Skeletal muscle satellite cell (primary cell): Measurements from ENCODE around the gene CCDC136.

Experiments used
- H3K27me3 ChIP-seq: 2 replicates; pipeline ENCODE4 v1.7.0; 2013; ENCODE audit warnings: low read length; ENCODE audit not compliant: control insufficient read depth, insufficient read depth
- H3K36me3 ChIP-seq: 2 replicates; pipeline ENCODE4 v1.7.0; 2013; ENCODE audit warnings: mild to moderate bottlenecking, control low read depth, low read length; ENCODE audit not compliant: insufficient read depth
- H3K4me1 ChIP-seq: 2 replicates; pipeline ENCODE4 v1.7.0; 2013; ENCODE audit warnings: low read length; ENCODE audit not compliant: control insufficient read depth, insufficient read depth
- H3K4me2 ChIP-seq: 2 replicates; pipeline ENCODE4 v1.7.0; 2013; ENCODE audit warnings: mild to moderate bottlenecking, low read length
- H3K4me3 ChIP-seq: 2 replicates; pipeline ENCODE4 v1.7.0; 2013; ENCODE audit warnings: low read length
- H3K9ac ChIP-seq: 2 replicates; pipeline ENCODE4 v1.7.0; 2013; ENCODE audit warnings: mild to moderate bottlenecking, low read depth, low read length, moderate library complexity
- H3K9me3 ChIP-seq: replicated peaks from 2 replicates; pipeline ENCODE4 v1.7.0; 2013; ENCODE audit warnings: mild to moderate bottlenecking, control low read depth, low read length

Gene CCDC136

DNA sequence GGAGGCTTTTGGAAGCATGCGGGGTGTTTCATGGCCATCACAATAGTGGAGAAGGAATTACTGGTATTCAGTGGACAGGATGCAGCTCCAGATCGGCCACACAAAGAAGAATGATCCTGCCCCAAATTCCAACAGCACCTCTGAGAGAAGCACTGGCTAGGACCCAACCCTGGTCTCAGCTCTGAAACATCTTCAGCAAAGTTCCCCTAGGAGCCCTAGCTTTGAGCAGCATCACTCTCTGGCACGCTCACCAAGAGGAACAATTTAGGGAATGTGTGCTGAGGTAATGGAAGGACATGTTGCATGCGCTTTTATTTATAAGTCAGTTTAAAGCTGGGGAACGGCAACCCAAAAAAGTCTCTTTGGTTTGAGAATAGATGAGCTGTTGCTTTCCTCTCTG is 10.6 kb upstream of the CCDC136 start:
- Histone ChIP-seq H3K36me3 (no peaks in the 10 kb centered on the region), H3K9me3 (peaks cover 3% of the 10 kb centered on the region), H3K27me3 (no peaks in the 10 kb centered on the region), H3K9ac (no peak overlapping the region), H3K4me2 (no peak overlapping the region), H3K4me1 (no peaks in the 10 kb centered on the region), H3K4me3 (no peak overlapping the region)

DNA sequence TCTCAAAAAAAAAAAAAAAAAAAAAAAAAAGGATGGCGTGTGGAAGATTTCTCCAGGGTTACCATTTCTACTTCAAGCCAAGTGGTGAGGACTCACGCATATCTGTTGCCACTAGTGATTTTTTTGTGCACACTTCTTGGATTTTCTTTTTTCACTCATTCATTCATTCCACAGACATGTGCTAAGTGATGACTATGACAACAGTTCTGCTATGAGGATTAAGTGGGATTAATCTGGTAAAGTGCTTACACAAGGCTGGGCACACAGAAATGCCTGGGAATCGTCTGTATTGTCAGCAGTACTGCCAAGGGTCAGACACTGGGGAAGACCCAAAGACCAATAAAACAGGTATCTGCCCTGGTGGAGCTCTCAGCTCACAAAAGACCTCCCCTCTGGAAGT is 9.9 kb upstream of the CCDC136 start:
- Histone ChIP-seq H3K4me2 (no peak overlapping the region), H3K27me3 (no peaks in the 10 kb centered on the region), H3K9ac (no peak overlapping the region), H3K36me3 (no peaks in the 10 kb centered on the region), H3K4me3 (no peak overlapping the region), H3K9me3 (peaks cover 3% of the 10 kb centered on the region), H3K4me1 (no peaks in the 10 kb centered on the region)

DNA sequence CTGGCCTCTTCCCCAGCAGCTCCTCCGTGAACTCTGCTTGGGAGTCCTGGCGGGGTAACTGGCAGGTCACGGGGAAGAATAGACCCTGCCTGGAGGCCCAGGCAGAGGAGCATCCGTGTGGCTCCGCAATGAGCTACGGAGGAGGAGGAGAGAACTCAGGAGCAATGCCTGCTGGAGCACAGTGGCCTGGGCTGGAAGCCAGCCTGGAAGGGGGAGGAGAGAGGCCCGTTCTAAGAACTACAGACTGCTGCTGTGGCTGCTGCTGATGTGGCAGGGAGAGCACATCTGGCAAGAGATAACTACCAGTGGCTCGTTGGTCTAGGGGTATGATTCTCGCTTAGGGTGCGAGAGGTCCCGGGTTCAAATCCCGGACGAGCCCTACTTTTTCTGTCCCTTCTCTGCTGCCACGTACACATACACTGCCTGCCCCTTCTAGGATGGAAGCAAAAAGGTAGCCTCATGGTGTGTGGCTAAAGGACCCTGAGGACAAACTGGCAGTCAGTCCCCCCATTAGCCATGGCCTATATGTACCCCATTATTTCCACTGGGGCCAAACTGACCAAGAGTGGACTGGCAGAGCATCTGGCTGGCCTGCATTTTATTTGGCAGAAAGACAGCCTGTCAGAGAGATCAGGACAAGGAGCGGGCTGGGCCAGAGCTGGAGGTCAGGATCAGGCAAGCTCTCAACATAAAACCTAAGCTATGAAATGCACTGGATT is 8.5 kb upstream of the CCDC136 start:
- Histone ChIP-seq H3K9ac (no peak overlapping the region), H3K27me3 (peaks cover 9% of the 10 kb centered on the region), H3K4me1 (no peaks in the 10 kb centered on the region), H3K9me3 (no peaks in the 10 kb centered on the region), H3K4me2 (peak overlapping the region; percentile 10), H3K36me3 (no peaks in the 10 kb centered on the region), H3K4me3 (no peak overlapping the region)

DNA sequence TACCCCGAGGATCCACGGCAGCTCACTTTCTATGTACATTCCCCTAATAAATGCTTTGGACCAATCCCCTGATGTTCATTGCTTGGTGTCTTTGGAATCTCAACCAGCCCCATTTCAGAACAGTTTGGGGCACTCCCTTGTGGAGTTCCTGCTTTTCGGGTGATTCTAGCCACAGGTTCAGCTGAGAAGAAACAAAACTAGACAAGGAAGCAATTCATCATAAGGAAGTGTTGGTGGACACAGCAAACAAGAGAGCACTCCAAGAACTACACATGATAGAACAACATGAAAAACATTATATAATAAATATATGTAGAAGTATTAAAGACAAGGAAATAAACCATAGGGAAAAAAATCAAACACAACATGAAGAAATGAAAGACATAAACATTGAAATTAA is 6.0 kb upstream of the CCDC136 start:
- H3K4me3 ChIP-seq, result no peak overlapping the region
- peaks cover 30% of the 10 kb centered on the region for H3K27me3 ChIP-seq
- H3K9me3 ChIP-seq, result no peaks in the 10 kb centered on the region
- no peaks in the 10 kb centered on the region for H3K4me1 ChIP-seq
- H3K4me2 ChIP-seq, result no peak overlapping the region
- H3K9ac ChIP-seq, result no peak overlapping the region
- no peaks in the 10 kb centered on the region for H3K36me3 ChIP-seq

DNA sequence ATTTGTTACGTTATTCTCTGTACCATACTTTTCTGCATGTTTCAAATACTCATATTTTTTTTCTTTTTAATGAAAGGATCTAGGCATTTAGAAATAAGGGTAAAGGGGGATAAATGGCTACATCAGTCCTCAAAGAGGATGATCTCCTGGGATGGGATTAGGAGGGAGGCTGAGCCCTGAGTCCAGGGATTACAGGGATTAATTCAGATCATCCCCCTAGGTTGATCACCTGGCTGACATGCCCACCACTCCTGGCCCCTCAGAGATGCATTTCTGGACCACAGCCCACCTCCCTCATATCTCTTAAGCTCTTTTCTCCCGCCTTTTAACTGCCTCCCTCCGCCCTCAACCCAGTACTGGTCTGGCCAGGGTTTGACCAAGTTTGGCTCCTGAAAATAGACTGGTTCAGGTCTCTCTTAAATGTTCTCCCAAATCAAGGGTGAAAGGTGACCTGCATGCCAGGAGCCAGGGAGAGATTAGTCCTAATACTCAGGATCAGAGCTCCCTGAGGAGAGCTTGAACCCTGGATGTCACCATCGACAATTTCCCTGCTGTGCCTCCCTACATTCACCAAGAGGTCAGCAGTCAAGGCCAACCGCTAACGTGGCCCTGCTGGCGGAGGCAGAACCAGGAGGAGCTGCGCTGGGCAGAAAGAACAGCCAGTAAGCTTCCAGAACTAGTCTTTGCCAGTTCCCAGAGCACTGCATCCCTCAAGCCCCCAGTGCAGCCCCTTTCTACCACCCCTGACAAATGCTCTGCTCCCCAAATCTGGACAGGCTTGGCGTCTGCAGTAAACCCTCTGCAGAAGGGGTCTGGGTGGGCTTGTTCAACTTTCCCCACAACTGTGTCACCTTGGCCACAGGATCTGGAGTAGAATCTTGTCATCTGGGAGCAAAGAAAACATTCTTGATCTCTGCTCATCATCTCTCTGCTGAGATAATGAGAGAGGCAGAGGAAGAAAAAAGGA is 3.0 kb upstream of the CCDC136 start:
- Histone ChIP-seq H3K9me3 (no peaks in the 10 kb centered on the region), H3K4me2 (no peak overlapping the region), H3K4me3 (no peak overlapping the region), H3K9ac (no peak overlapping the region), H3K4me1 (peaks cover 12% of the 10 kb centered on the region), H3K27me3 (peaks cover 30% of the 10 kb centered on the region), H3K36me3 (no peaks in the 10 kb centered on the region)

DNA sequence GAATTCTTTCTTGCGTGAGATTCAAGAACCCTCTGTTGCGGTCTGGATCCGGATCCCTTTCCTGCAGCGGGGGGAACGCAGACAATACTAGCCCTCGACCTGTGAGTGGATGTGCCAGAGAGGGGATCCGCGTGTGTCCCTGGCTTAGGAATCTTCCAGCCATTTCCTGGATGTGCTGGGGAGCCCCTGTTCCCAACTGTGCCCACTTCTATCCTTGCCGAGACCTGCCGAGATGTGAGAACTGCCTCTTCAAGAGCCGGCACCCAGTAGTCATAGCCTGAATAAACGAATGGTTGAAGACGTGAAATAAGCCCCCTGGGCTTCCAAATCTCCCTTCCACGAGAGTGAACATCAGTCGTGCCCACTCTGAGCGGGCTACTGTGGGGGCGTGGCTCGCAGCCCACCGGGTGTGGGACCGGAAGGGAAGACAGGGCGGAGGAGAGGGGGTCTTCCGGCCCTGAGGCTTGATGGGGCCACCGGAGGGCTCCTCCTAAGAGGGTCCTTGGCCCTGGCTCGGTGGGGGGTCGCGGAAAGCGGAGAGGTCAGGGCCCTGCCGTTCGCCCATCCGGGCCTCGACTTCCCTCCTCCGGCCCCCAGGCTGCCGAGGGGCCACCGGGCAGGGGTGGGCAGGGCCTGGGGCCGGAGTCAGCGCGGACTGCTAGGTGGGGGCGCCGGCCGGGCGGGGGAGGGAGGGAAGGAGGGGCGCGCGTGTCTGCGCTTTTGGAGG is 1.3 kb upstream of the CCDC136 start:
- no peaks in the 10 kb centered on the region for H3K9me3 ChIP-seq
- peak overlapping the region; percentile 73 for H3K9ac ChIP-seq
- H3K4me1 ChIP-seq, result peaks cover 12% of the 10 kb centered on the region
- H3K36me3 ChIP-seq, result no peaks in the 10 kb centered on the region
- peaks cover 30% of the 10 kb centered on the region for H3K27me3 ChIP-seq
- peak overlapping the region; percentile 98 for H3K4me2 ChIP-seq
- peak overlapping the region; percentile 82 for H3K4me3 ChIP-seq

DNA sequence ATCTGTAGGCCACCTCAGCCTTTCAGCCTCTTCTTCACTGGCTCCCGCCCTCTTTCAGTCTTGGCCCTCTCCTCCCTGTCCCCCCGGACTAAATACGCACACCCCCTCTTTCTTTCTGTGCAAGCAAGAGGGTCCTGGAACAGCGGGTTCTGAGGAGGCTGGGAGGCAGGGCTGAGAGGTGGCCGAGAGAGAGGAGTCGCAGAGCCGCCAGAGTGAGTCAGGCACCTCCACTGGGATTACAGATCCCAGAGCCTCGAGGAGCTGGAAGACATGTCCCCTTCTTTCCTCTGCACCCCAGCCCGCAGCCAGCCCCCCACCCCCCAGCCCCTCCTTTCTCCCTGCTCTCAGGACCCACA is 182 bp downstream of the CCDC136 start:
- H3K9me3 ChIP-seq, result no peaks in the 10 kb centered on the region
- peak overlapping the region; percentile 82 for H3K4me3 ChIP-seq
- peak overlapping the region; percentile 73 for H3K9ac ChIP-seq
- peaks cover 30% of the 10 kb centered on the region for H3K27me3 ChIP-seq
- no peaks in the 10 kb centered on the region for H3K36me3 ChIP-seq
- peaks cover 12% of the 10 kb centered on the region for H3K4me1 ChIP-seq
- peak overlapping the region; percentile 98 for H3K4me2 ChIP-seq

DNA sequence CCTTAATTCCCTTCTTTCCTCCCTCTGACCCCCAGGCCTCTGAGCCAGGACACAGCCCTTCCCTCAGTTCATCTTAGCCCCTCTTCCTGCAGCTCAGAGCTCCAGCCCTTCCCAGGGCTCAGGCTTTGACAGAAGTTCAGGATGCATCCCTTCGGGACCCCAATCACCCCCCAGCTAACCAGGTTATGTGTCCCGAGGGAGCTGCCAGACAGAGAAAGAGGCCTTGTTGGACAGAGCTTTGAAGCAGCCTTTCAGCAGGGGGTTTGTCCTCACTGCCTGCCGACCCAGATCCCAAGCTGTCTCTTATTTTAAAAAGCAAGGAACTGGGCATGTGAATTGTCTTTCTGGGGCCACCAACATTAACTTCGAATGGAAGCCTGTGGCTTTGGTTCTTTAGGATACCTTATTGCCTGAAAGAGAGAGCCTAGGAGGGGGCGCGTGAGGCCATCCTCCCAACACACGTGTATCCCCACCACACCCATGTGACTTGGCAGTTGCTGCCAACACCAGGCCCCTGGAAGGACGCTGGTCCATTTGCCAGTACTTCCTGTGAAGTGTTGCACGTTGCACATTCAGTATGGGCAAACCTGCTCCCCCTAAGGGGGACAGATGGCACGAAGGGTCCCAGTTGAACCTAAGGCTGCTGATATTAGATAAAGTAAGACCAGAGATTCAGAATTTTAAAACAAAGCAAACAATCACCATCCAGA is 858 bp downstream of the CCDC136 start:
- no peaks in the 10 kb centered on the region for H3K9me3 ChIP-seq
- H3K4me1 ChIP-seq, result peaks cover 12% of the 10 kb centered on the region
- peaks cover 27% of the 10 kb centered on the region for H3K27me3 ChIP-seq
- no peak overlapping the region for H3K4me2 ChIP-seq
- no peak overlapping the region for H3K4me3 ChIP-seq
- no peak overlapping the region for H3K9ac ChIP-seq
- no peaks in the 10 kb centered on the region for H3K36me3 ChIP-seq

DNA sequence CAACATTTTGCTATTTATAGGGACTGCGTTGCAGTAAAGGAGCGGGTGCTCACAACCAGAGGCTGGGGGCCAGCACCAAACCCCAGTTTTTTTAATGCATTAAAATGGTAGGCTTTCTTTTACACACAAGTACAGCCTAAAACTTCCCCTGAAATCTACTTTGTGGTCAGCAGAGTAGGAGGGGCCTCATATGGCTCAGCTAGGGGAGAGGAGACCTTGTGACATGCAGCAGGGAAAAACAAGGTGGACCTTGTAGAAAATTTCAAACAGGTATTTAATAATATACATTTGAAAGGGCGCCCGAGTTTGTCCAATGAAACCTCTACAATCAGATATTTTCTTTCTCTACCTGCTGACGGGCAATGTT is 1.4 kb downstream of the CCDC136 start:
- Histone ChIP-seq H3K4me3 (no peak overlapping the region), H3K9ac (no peak overlapping the region), H3K4me2 (no peak overlapping the region), H3K4me1 (peaks cover 12% of the 10 kb centered on the region), H3K9me3 (no peaks in the 10 kb centered on the region), H3K36me3 (no peaks in the 10 kb centered on the region), H3K27me3 (peaks cover 21% of the 10 kb centered on the region)

DNA sequence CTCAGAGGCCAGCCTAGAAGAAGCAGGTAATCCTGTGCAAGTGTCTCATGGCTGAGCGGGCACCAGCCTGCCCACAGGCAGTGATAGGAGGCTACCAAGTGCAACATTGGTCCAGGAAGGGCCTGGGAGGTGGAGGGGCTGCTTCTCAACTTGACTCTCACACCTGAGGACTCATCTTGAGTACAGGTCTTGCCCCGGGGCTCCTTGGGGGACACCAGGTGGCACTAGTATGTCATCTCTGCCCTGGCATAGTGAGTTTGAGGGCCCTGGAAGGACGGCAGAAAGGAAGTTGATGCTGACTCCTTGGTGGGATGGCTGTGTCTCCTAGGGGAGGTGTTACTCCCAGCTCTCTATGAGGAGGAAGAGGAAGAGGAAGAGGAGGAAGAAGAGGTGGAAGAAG is 2.3 kb downstream of the CCDC136 start:
- peaks cover 12% of the 10 kb centered on the region for H3K4me1 ChIP-seq
- H3K9me3 ChIP-seq, result no peaks in the 10 kb centered on the region
- no peak overlapping the region for H3K4me3 ChIP-seq
- peaks cover 14% of the 10 kb centered on the region for H3K27me3 ChIP-seq
- H3K4me2 ChIP-seq, result no peak overlapping the region
- no peaks in the 10 kb centered on the region for H3K36me3 ChIP-seq
- H3K9ac ChIP-seq, result no peak overlapping the region

DNA sequence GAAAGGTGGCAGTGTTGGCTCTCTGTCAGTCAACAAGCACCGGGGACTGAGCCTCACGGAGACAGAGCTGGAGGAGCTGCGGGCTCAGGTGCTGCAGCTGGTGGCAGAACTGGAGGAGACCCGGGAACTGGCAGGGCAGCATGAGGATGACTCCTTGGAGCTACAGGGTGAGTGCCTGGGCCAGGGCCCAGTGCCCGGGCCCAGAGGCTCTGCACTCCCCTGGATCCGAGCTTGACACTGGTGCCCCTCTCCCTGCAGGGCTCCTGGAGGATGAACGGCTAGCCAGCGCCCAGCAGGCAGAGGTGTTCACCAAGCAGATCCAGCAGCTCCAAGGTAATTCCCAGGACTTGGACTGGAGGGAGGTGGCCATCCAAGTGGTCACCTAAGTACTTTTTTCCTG is 2.7 kb downstream of the CCDC136 start:
- H3K4me2 ChIP-seq, result no peak overlapping the region
- peaks cover 12% of the 10 kb centered on the region for H3K4me1 ChIP-seq
- peaks cover 10% of the 10 kb centered on the region for H3K27me3 ChIP-seq
- H3K9me3 ChIP-seq, result no peaks in the 10 kb centered on the region
- H3K36me3 ChIP-seq, result no peaks in the 10 kb centered on the region
- H3K9ac ChIP-seq, result no peak overlapping the region
- no peak overlapping the region for H3K4me3 ChIP-seq
